GM18526 (cell line): ENCODE results near the gene HS6ST2.

ENCODE experiments used
- POLR2A ChIP-seq: IDR thresholded peaks from 3 replicates; pipeline ENCODE4 v1.6.1; 2011; ENCODE audit not compliant: insufficient read length; ENCODE audit errors: extremely low read depth

HS6ST2 gene

GRCh38 chrX:132834741-132835140, 123.7 kb downstream of the HS6ST2 start:
- TF ChIP-seq POLR2A: no peak

GRCh38 chrX:132834109-132834508, 124.3 kb downstream of the HS6ST2 start:
- no peak for TF ChIP-seq POLR2A

- no peak for TF ChIP-seq POLR2A
These were observed 125.1 kb downstream of the HS6ST2 start for GRCh38 chrX:132833373-132833772.

- TF ChIP-seq POLR2A: no peak
These were observed 127.0 kb downstream of the HS6ST2 start for GRCh38 chrX:132831336-132831973.

GRCh38 chrX:132822634-132823012, 135.8 kb downstream of the HS6ST2 start:
- TF ChIP-seq POLR2A: no peak

GRCh38 chrX:132821974-132822633, 136.3 kb downstream of the HS6ST2 start:
- TF ChIP-seq POLR2A: no peak

GRCh38 chrX:132820675-132821074, 137.8 kb downstream of the HS6ST2 start:
- TF ChIP-seq POLR2A: no peak

GRCh38 chrX:132819711-132820264, 138.6 kb downstream of the HS6ST2 start:
- no peak for TF ChIP-seq POLR2A

GRCh38 chrX:132818638-132819037, 139.8 kb downstream of the HS6ST2 start:
- no peak for TF ChIP-seq POLR2A

- no peak for TF ChIP-seq POLR2A
These were observed 142.8 kb downstream of the HS6ST2 start for GRCh38 chrX:132815643-132816042.

GRCh38 chrX:132810964-132811712, 147.3 kb downstream of the HS6ST2 start:
- no peak for TF ChIP-seq POLR2A

GRCh38 chrX:132810488-132810887, 147.9 kb downstream of the HS6ST2 start:
- TF ChIP-seq POLR2A: no peak

- TF ChIP-seq POLR2A: no peak
These were observed 148.8 kb downstream of the HS6ST2 start for GRCh38 chrX:132809581-132809980.

GRCh38 chrX:132807411-132808030, 150.9 kb downstream of the HS6ST2 start:
- no peak for TF ChIP-seq POLR2A

- TF ChIP-seq POLR2A: no peak
These were observed 156.4 kb downstream of the HS6ST2 start for GRCh38 chrX:132802033-132802432.
